NCI-H2029 (cell line): ENCODE data around the gene KCND1.

Experiments
- DNase-seq: peaks from one replicate; lab custom pipeline; 2025; lab: John Stamatoyannopoulos, UW

The KCND1 gene

GRCh38 chrX:48937054-48937907 lies 34.4 kb downstream of the KCND1 start:
- no peak for DNase-seq

GRCh38 chrX:48936429-48937053 lies 35.1 kb downstream of the KCND1 start:
- DNase-seq = no peak

- DNase-seq = no peak
These were observed 36.4 kb downstream of the KCND1 start for GRCh38 chrX:48935301-48935670.

GRCh38 chrX:48934581-48935300 lies 36.9 kb downstream of the KCND1 start:
- DNase-seq = no peak

- no peak for DNase-seq
These were observed 37.9 kb downstream of the KCND1 start for GRCh38 chrX:48933757-48934156.

GRCh38 chrX:48927736-48928382 lies 43.8 kb downstream of the KCND1 start:
- DNase-seq = no peak

- DNase-seq = no peak
These were observed 44.5 kb downstream of the KCND1 start for GRCh38 chrX:48927123-48927522.

GRCh38 chrX:48924270-48924669 lies 47.4 kb downstream of the KCND1 start:
- no peak for DNase-seq

- DNase-seq = no peak
These were observed 47.9 kb downstream of the KCND1 start for GRCh38 chrX:48923771-48924170.

- DNase-seq = no peak
These were observed 50.9 kb downstream of the KCND1 start for GRCh38 chrX:48920718-48921104.

- DNase-seq = no peak
These were observed 51.5 kb downstream of the KCND1 start for GRCh38 chrX:48919947-48920717.

GRCh38 chrX:48919360-48919841 lies 52.2 kb downstream of the KCND1 start:
- DNase-seq = no peak

GRCh38 chrX:48918643-48919340 lies 52.9 kb downstream of the KCND1 start, which contains the start of gene PIM2:
Gene PIM2 (minus strand): TSS chrX:48919024. CDS start chrX:48918834, 190 bp downstream.
- DNase-seq = peak; percentile 95

- no peak for DNase-seq
These were observed 53.4 kb downstream of the KCND1 start for GRCh38 chrX:48918301-48918642.

- peak; percentile 83 for DNase-seq
These were observed 54.3 kb downstream of the KCND1 start for GRCh38 chrX:48917139-48918001.

GRCh38 chrX:48914593-48915493 lies 56.8 kb downstream of the KCND1 start:
- DNase-seq = no peak

- DNase-seq = no peak
These were observed 57.9 kb downstream of the KCND1 start for GRCh38 chrX:48913605-48914366.
